ENCODE measurements around the gene ZCCHC4.

ZCCHC4 gene

GRCh38 chr4:25376754-25377571 is 64.4 kb downstream of the ZCCHC4 start, which contains the start of gene ANAPC4:
TSS of gene ANAPC4 (plus strand) at chr4:25377263. CDS start at chr4:25377428, 165 bp downstream.
- Mint-ChIP-seq H3K36me3 (peaks cover 8% of the 10 kb centered on the region), H3K27ac (peak within 1 kb of the TSS; percentile 92), H3K9me3 (no peaks in the 10 kb centered on the region), H3K4me1 (peaks cover 18% of the 10 kb centered on the region), H3K27me3 (no peaks in the 10 kb centered on the region), H3K4me3 (no peak within 1 kb of the TSS)
- peak; percentile 99 for DNase-seq
- CTCF ChIA-PET = interaction anchor here (1.1 to 3.2 kb wide), 3 partner anchors 10 to 65 kb away, joined by 3 to 10 read pairs (median 9); partner anchors contain the start of gene ZCCHC4

- DNase-seq = no peak
- H3K36me3 Mint-ChIP-seq = peaks cover 15% of the 10 kb centered on the region
- peaks cover 18% of the 10 kb centered on the region for H3K4me1 Mint-ChIP-seq
- H3K27me3 Mint-ChIP-seq = no peaks in the 10 kb centered on the region
- peak overlapping the region; percentile 92 for H3K27ac Mint-ChIP-seq
- H3K9me3 Mint-ChIP-seq = no peaks in the 10 kb centered on the region
- H3K4me3 Mint-ChIP-seq = no peak overlapping the region
- CTCF ChIA-PET = interaction anchor here (1.1 to 3.2 kb wide), 3 partner anchors 10 to 65 kb away, joined by 3 to 10 read pairs (median 9); partner anchors contain the start of gene ZCCHC4
These were observed 65.2 kb downstream of the ZCCHC4 start for GRCh38 chr4:25377572-25378436.

- H3K27ac Mint-ChIP-seq = no peak overlapping the region
- no peaks in the 10 kb centered on the region for H3K9me3 Mint-ChIP-seq
- CTCF ChIA-PET = interaction anchor here (2.3 to 3.2 kb wide), 2 partner anchors 11 to 66 kb away, joined by 9 to 10 read pairs; partner anchors contain the start of gene ZCCHC4
- H3K36me3 Mint-ChIP-seq = peaks cover 19% of the 10 kb centered on the region
- H3K4me1 Mint-ChIP-seq = peaks cover 18% of the 10 kb centered on the region
- no peak overlapping the region for H3K4me3 Mint-ChIP-seq
- no peak for DNase-seq
- H3K27me3 Mint-ChIP-seq = no peaks in the 10 kb centered on the region
These were observed 65.8 kb downstream of the ZCCHC4 start for GRCh38 chr4:25378437-25378743.

GRCh38 chr4:25379591-25379990 is 67.0 kb downstream of the ZCCHC4 start:
- peaks cover 18% of the 10 kb centered on the region for H3K4me1 Mint-ChIP-seq
- H3K4me3 Mint-ChIP-seq = no peak overlapping the region
- no peaks in the 10 kb centered on the region for H3K9me3 Mint-ChIP-seq
- H3K36me3 Mint-ChIP-seq = peaks cover 26% of the 10 kb centered on the region
- DNase-seq = no peak
- no peaks in the 10 kb centered on the region for H3K27me3 Mint-ChIP-seq
- no peak overlapping the region for H3K27ac Mint-ChIP-seq
- CTCF ChIA-PET = interaction anchor here (1.4 to 3.2 kb wide), 2 partner anchors 12 to 66 kb away, joined by 5 to 9 read pairs; partner anchors contain the start of gene ZCCHC4

- peaks cover 34% of the 10 kb centered on the region for H3K36me3 Mint-ChIP-seq
- no peak for DNase-seq
- no peaks in the 10 kb centered on the region for H3K27me3 Mint-ChIP-seq
- no peak overlapping the region for H3K4me3 Mint-ChIP-seq
- CTCF ChIA-PET = no interaction called here
- no peak overlapping the region for H3K27ac Mint-ChIP-seq
- peaks cover 2% of the 10 kb centered on the region for H3K4me1 Mint-ChIP-seq
- H3K9me3 Mint-ChIP-seq = no peaks in the 10 kb centered on the region
These were observed 71.1 kb downstream of the ZCCHC4 start for GRCh38 chr4:25383647-25384046.

GRCh38 chr4:25386926-25387325 is 74.4 kb downstream of the ZCCHC4 start:
- no peaks in the 10 kb centered on the region for H3K4me1 Mint-ChIP-seq
- H3K9me3 Mint-ChIP-seq = no peaks in the 10 kb centered on the region
- H3K4me3 Mint-ChIP-seq = no peak overlapping the region
- no peak for DNase-seq
- no peak overlapping the region for H3K27ac Mint-ChIP-seq
- peaks cover 41% of the 10 kb centered on the region for H3K36me3 Mint-ChIP-seq
- H3K27me3 Mint-ChIP-seq = no peaks in the 10 kb centered on the region
- CTCF ChIA-PET = no interaction called here

DNA sequence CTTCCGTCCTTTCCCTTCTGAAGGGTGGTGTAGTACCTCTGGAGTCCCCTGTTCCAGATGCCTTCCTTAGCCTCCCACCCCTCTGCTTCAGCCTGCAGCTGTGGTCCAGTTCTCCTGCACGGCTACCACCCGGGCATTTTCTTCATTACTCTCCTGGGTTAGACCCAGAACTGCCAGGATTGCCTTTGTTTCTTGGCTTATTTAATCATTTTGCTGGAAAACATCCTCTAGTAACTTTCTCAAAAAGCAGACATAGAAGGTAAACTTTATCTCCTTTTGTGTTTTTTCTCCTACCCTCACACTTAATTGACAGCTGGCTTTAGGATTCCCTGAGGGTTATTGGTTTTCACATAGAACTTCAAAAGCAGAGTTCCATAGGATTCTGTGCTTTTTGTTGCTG is 84.7 kb downstream of the ZCCHC4 start:
- H3K27me3 Mint-ChIP-seq = no peaks in the 10 kb centered on the region
- H3K4me1 Mint-ChIP-seq = no peaks in the 10 kb centered on the region
- H3K27ac Mint-ChIP-seq = no peak overlapping the region
- H3K36me3 Mint-ChIP-seq = peaks cover 68% of the 10 kb centered on the region
- no peak overlapping the region for H3K4me3 Mint-ChIP-seq
- H3K9me3 Mint-ChIP-seq = peaks cover 2% of the 10 kb centered on the region
- CTCF ChIA-PET = interaction anchor here (0.7 to 1.1 kb wide), 2 partner anchors 85 to 417 kb away, joined by 3 read pairs; partner anchors contain the start of gene ZCCHC4
- no peak for DNase-seq

DNA sequence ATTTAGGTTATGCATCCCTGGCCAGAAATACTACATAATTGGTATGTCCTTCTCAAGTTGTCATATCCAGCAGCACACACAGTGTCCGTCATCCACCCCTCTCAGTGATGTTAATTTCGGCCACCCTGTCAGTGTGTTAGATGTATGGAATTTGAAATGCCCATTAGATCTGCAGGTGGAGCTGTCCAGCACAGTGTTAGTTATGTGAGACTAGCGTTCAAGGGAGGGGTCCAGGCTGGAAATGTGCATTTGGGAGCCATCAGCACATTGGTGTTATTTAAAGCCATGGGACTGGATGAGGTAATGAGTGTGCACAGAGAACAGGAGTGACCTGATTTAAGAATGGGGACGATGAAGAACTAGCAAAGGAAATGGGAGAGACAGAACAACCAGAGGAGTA is 86.9 kb downstream of the ZCCHC4 start:
- Mint-ChIP-seq H3K4me3 (no peak overlapping the region), H3K27me3 (no peaks in the 10 kb centered on the region), H3K27ac (no peak overlapping the region), H3K36me3 (peaks cover 66% of the 10 kb centered on the region), H3K4me1 (no peaks in the 10 kb centered on the region), H3K9me3 (peaks cover 2% of the 10 kb centered on the region)
- CTCF ChIA-PET = no interaction called here
- no peak for DNase-seq

DNA sequence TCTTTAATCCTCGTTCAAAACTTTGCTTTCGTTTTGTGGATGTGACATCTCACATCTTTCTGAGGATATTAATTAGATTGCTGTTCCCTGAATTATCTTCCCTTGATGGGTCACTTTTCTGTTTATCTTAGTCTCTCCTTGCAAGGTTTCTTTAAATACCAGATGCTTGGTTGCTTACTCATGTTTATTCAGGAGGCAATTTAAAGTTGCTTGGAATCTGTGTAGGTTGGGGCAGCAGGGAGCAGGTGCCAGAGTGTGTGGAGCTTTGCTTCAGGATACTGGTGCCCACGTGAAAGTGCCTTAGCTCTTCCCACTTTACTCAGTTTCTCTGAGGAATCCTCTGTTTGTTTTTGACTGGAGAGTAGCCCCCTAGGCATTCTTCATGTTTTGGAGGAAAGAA is 88.5 kb downstream of the ZCCHC4 start:
- Mint-ChIP-seq H3K27ac (no peak overlapping the region), H3K9me3 (peaks cover 2% of the 10 kb centered on the region), H3K27me3 (no peaks in the 10 kb centered on the region), H3K4me3 (no peak overlapping the region), H3K4me1 (no peaks in the 10 kb centered on the region), H3K36me3 (peaks cover 63% of the 10 kb centered on the region)
- CTCF ChIA-PET = no interaction called here
- no peak for DNase-seq

- Mint-ChIP-seq H3K27me3 (no peaks in the 10 kb centered on the region), H3K4me3 (no peak overlapping the region), H3K36me3 (peaks cover 53% of the 10 kb centered on the region), H3K4me1 (no peaks in the 10 kb centered on the region), H3K27ac (no peak overlapping the region), H3K9me3 (no peaks in the 10 kb centered on the region)
- CTCF ChIA-PET = no interaction called here
- DNase-seq = no peak
These were observed 89.9 kb downstream of the ZCCHC4 start for GRCh38 chr4:25402521-25402920.

GRCh38 chr4:25403699-25404098 is 91.1 kb downstream of the ZCCHC4 start:
- no peaks in the 10 kb centered on the region for H3K9me3 Mint-ChIP-seq
- H3K4me3 Mint-ChIP-seq = no peak overlapping the region
- H3K27ac Mint-ChIP-seq = no peak overlapping the region
- CTCF ChIA-PET = no interaction called here
- H3K36me3 Mint-ChIP-seq = peaks cover 51% of the 10 kb centered on the region
- no peak for DNase-seq
- H3K27me3 Mint-ChIP-seq = no peaks in the 10 kb centered on the region
- no peaks in the 10 kb centered on the region for H3K4me1 Mint-ChIP-seq

DNA sequence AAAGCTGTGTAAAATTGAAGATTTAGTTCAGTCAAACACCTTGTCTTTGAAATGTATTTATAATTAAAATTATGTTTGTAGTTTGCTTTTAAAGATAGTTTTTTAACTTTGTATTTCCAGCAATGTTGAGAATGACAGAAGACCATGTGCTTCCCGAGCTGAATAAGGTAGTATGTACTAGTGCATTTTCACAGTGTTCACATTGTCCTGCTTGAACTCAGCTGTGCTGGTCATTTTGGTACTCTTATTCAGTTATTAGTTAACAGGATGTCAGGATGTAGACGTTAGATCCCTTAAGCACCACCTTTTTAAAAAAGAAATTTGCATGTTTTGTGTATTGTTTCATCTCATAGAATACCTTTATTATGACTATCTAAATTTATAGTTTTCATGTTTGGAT is 92.9 kb downstream of the ZCCHC4 start:
- no peak overlapping the region for H3K4me3 Mint-ChIP-seq
- peaks cover 51% of the 10 kb centered on the region for H3K36me3 Mint-ChIP-seq

DNA sequence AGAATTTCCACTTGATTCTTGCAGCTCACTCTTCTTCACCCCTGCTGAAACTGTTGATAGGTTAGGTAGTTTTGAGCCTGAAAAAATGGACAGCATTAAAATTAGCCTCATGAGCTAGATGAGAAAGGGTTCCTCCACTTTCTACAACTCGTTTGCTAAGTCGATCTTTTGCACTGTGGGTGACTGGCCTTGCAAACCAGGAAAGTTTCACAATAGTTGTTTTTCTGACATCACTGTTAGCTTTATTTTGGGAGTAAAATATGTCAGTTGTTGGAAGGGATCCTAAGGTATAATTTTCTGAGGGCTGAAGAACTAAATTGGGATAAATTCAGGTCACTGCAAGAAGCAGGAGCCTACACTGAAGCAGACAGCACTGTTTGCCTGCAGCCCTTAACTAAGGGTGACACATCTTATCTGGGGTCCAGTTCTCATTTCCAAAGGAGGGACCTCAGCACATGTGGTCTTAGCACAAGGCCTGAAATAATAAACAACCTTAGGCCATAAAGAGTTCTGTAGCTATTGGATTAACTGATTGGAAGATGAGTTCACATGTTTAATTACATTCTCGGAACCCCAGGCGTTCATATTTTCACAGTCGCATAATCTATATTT is 93.6 kb downstream of the ZCCHC4 start:
- Mint-ChIP-seq H3K27ac (no peak overlapping the region), H3K9me3 (no peaks in the 10 kb centered on the region), H3K36me3 (peaks cover 53% of the 10 kb centered on the region), H3K4me1 (no peaks in the 10 kb centered on the region), H3K4me3 (no peak overlapping the region), H3K27me3 (no peaks in the 10 kb centered on the region)
- no peak for DNase-seq
- CTCF ChIA-PET = interaction anchor here (1.7 kb wide), 1 partner anchor 12 kb away, joined by 3 read pairs; no protein-coding TSS in a partner anchor

More for the DNA sequence above, 92.9 kb downstream of the ZCCHC4 start:
- no peak for DNase-seq
- no peaks in the 10 kb centered on the region for H3K4me1 Mint-ChIP-seq
- CTCF ChIA-PET = no interaction called here
- no peak overlapping the region for H3K27ac Mint-ChIP-seq
- no peaks in the 10 kb centered on the region for H3K27me3 Mint-ChIP-seq
- H3K9me3 Mint-ChIP-seq = no peaks in the 10 kb centered on the region
